ENCODE data around the gene MLIP.

The MLIP gene

GRCh38 chr6:54173089-54173488 is 61.8 kb downstream of the MLIP start:
- no peak overlapping the region for H3K4me3 ChIP-seq
- DNase-seq (ENCODE audit: low spot score): no peak
- H3K27ac ChIP-seq: no peak overlapping the region
- TF ChIP-seq, protein P1, sequence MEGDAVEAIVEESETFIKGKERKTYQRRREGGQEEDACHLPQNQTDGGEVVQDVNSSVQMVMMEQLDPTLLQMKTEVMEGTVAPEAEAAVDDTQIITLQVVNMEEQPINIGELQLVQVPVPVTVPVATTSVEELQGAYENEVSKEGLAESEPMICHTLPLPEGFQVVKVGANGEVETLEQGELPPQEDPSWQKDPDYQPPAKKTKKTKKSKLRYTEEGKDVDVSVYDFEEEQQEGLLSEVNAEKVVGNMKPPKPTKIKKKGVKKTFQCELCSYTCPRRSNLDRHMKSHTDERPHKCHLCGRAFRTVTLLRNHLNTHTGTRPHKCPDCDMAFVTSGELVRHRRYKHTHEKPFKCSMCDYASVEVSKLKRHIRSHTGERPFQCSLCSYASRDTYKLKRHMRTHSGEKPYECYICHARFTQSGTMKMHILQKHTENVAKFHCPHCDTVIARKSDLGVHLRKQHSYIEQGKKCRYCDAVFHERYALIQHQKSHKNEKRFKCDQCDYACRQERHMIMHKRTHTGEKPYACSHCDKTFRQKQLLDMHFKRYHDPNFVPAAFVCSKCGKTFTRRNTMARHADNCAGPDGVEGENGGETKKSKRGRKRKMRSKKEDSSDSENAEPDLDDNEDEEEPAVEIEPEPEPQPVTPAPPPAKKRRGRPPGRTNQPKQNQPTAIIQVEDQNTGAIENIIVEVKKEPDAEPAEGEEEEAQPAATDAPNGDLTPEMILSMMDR (IDR thresholded peaks at IDR 0.05): no peak

- no peak for DNase-seq (ENCODE audit: low spot score)
- Histone ChIP-seq H3K27ac (no peak overlapping the region), H3K4me3 (no peak overlapping the region)
- TF ChIP-seq, protein P1 (IDR thresholded peaks at IDR 0.05): no peak
These were observed 67.9 kb downstream of the MLIP start for GRCh38 chr6:54179152-54179551.

DNA sequence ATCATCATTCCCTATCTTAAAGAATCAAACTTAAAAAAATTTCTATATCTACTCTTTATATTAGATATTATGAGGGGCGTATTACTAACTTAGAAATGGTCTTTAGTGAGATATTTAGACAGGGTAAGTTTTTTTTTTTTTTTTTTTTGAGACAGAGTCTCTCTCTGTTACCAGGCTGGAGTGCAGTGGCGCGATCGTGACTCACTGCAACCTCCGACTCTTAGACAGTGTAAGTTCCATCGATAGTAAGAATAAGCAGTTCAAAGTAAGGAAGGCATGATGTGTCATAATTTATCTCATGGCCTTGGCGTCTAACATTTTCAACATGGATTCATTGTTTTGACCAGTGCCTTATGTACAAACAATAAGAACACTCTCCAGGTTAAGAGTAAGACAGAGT is 72.4 kb downstream of the MLIP start:
- DNase-seq (ENCODE audit: low spot score): no peak
- TF ChIP-seq, protein P1 (IDR thresholded peaks at IDR 0.05): no peak
- Histone ChIP-seq H3K27ac (no peak overlapping the region), H3K4me3 (no peak overlapping the region)

- TF ChIP-seq, protein P1 (IDR thresholded peaks at IDR 0.05): no peak
- no peak for DNase-seq (ENCODE audit: low spot score)
- Histone ChIP-seq H3K27ac (no peak overlapping the region), H3K4me3 (no peak overlapping the region)
These were observed 74.6 kb downstream of the MLIP start for GRCh38 chr6:54185885-54186284.

GRCh38 chr6:54188846-54189245 is 77.6 kb downstream of the MLIP start:
- Histone ChIP-seq H3K4me3 (no peak overlapping the region), H3K27ac (no peak overlapping the region)
- DNase-seq (ENCODE audit: low spot score): no peak
- TF ChIP-seq, protein P1 (IDR thresholded peaks at IDR 0.05): no peak

DNA sequence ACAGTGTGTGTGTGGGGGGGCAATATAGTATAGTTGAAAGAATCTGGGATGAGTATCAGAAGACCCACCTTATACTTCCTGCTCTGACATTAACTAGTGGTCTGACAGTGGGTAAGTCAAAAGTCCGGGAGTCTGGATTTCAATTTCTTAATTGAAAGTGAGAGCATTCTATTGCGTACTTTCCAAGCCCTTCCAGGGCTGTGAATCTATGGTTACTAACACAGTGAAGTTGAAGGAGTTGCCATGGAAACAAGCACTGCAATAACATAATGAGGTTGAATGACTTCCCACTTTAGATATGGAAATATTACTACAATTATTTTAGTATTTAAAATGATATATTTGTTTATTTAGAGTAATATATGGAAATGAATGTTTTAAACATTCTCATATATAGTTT is 80.2 kb downstream of the MLIP start:
- no peak for DNase-seq (ENCODE audit: low spot score)
- Histone ChIP-seq H3K4me3 (no peak overlapping the region), H3K27ac (no peak overlapping the region)
- TF ChIP-seq, protein P1 (IDR thresholded peaks at IDR 0.05): no peak

- DNase-seq (ENCODE audit: low spot score): no peak
- Histone ChIP-seq H3K4me3 (no peak overlapping the region), H3K27ac (peak overlapping the region in 1 of 2 donors; percentile 5)
- TF ChIP-seq, protein P1 (IDR thresholded peaks at IDR 0.05): no peak
These were observed 81.8 kb downstream of the MLIP start for GRCh38 chr6:54192993-54193392.
